Adrenal gland (tissue), 5 donors: ENCODE measurements around the gene MLC1.

Experiments
- POLR2A ChIP-seq, 2 donors: fragments of 450-650 bp; IDR thresholded peaks; one replicate each; pipeline ENCODE4 v1.6.1; 2017; ENCODE audit warnings: antibody characterized with exemption in 2 of 2, mild to moderate bottlenecking in 2 of 2, moderate library complexity in 1 of 2
- TF ChIP-seq, protein P1 (sequence below), 6 experiments: fragments of 450-650 bp in 4 of 6; fragments of 200-600 bp in 2 of 6; sonication (generic) in 1 of 6; IDR thresholded peaks; 1 replicate in 5 of 6; 2 replicates in 1 of 6; pipeline versions ENCODE4 v1.5.1 to v1.8.0; 2016 to 2021; ENCODE audit warnings: antibody characterized with exemption in 6 of 6, mild to moderate bottlenecking in 2 of 6, moderate library complexity in 1 of 6
- donor health status: DM: no; HTN: no; CAD: no.

DNA sequence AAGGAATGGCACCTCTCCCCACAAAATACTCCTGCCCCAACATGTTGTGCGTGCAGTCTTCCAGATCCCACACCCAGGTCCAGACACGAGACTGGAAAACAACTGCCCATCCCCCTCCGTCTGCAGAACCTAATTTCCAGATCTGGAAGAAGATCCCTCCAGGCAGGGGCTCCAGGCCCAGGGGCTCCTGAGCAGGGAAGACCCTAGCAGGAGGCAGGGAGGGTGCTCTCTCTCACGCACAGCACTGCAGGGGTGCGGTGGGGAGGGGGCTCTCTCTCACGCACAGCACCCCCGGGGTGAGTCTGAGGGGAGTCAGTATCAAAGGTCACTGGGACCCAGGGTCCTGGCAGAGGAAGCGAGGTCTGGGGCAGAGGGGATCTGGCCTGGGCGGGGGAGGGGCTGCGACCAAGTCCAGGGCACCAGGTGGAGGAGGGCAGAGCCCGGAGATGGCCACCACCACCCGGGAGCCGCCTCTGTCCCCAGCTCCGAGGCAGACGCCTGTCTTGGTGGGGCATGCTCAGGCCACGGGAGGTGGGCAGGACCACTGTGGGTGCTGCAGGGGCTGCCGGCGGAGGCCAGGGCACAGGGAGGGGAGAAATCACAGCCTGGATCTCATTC is 1.7 kb downstream of the MLC1 start:
- no peak for TF ChIP-seq POLR2A (IDR thresholded peaks at IDR 0.05)
- TF ChIP-seq, protein P1, sequence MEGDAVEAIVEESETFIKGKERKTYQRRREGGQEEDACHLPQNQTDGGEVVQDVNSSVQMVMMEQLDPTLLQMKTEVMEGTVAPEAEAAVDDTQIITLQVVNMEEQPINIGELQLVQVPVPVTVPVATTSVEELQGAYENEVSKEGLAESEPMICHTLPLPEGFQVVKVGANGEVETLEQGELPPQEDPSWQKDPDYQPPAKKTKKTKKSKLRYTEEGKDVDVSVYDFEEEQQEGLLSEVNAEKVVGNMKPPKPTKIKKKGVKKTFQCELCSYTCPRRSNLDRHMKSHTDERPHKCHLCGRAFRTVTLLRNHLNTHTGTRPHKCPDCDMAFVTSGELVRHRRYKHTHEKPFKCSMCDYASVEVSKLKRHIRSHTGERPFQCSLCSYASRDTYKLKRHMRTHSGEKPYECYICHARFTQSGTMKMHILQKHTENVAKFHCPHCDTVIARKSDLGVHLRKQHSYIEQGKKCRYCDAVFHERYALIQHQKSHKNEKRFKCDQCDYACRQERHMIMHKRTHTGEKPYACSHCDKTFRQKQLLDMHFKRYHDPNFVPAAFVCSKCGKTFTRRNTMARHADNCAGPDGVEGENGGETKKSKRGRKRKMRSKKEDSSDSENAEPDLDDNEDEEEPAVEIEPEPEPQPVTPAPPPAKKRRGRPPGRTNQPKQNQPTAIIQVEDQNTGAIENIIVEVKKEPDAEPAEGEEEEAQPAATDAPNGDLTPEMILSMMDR (IDR thresholded peaks at IDR 0.05) = no peak
